Measurements from ENCODE around the gene BMS1.

Gene BMS1

GRCh38 chr10:42877496-42878030 is 95.0 kb downstream of the BMS1 start:
- H3K36me3 ChIP-seq (ENCODE audit: insufficient read depth, low read length), result no peaks in the 10 kb centered on the region
- H3K4me1 ChIP-seq (ENCODE audit: insufficient read depth, low read length), result peaks cover 16% of the 10 kb centered on the region
- H3K9ac ChIP-seq (ENCODE audit: low read depth, low read length), result no peak overlapping the region
- no peaks in the 10 kb centered on the region; the same call in 1 of the 2 replicates for H3K9me3 ChIP-seq (ENCODE audit: control insufficient read depth, insufficient read depth, low read length)

- no peaks in the 10 kb centered on the region for H3K36me3 ChIP-seq (ENCODE audit: insufficient read depth, low read length)
- H3K9me3 ChIP-seq (ENCODE audit: control insufficient read depth, insufficient read depth, low read length), result no peaks in the 10 kb centered on the region; the same call in 1 of the 2 replicates
- H3K4me1 ChIP-seq (ENCODE audit: insufficient read depth, low read length), result peaks cover 16% of the 10 kb centered on the region
- H3K9ac ChIP-seq (ENCODE audit: low read depth, low read length), result no peak overlapping the region
These were observed 95.7 kb downstream of the BMS1 start for GRCh38 chr10:42878134-42878820.

GRCh38 chr10:42878821-42879195 is 96.2 kb downstream of the BMS1 start:
- peaks cover 16% of the 10 kb centered on the region for H3K4me1 ChIP-seq (ENCODE audit: insufficient read depth, low read length)
- H3K9me3 ChIP-seq (ENCODE audit: control insufficient read depth, insufficient read depth, low read length), result no peaks in the 10 kb centered on the region; the same call in 1 of the 2 replicates
- H3K9ac ChIP-seq (ENCODE audit: low read depth, low read length), result no peak overlapping the region
- H3K36me3 ChIP-seq (ENCODE audit: insufficient read depth, low read length), result no peaks in the 10 kb centered on the region

GRCh38 chr10:42879380-42880254 is 97.0 kb downstream of the BMS1 start:
- H3K9me3 ChIP-seq (ENCODE audit: control insufficient read depth, insufficient read depth, low read length), result no peaks in the 10 kb centered on the region; the same call in 1 of the 2 replicates
- peaks cover 16% of the 10 kb centered on the region for H3K4me1 ChIP-seq (ENCODE audit: insufficient read depth, low read length)
- H3K36me3 ChIP-seq (ENCODE audit: insufficient read depth, low read length), result no peaks in the 10 kb centered on the region
- H3K9ac ChIP-seq (ENCODE audit: low read depth, low read length), result no peak overlapping the region

GRCh38 chr10:42880255-42880620 is 97.6 kb downstream of the BMS1 start:
- no peaks in the 10 kb centered on the region for H3K36me3 ChIP-seq (ENCODE audit: insufficient read depth, low read length)
- H3K4me1 ChIP-seq (ENCODE audit: insufficient read depth, low read length), result peaks cover 14% of the 10 kb centered on the region
- no peak overlapping the region for H3K9ac ChIP-seq (ENCODE audit: low read depth, low read length)
- H3K9me3 ChIP-seq (ENCODE audit: control insufficient read depth, insufficient read depth, low read length), result no peaks in the 10 kb centered on the region; the same call in 1 of the 2 replicates

- Histone ChIP-seq H3K36me3 (ENCODE audit: insufficient read depth, low read length) (no peaks in the 10 kb centered on the region), H3K4me1 (ENCODE audit: insufficient read depth, low read length) (0 out of 2 replicates have a peak, but pooled peaks cover 4% of the 10 kb centered on the region), H3K9me3 (ENCODE audit: control insufficient read depth, insufficient read depth, low read length) (no peaks in the 10 kb centered on the region; the same call in 1 of the 2 replicates), H3K9ac (ENCODE audit: low read depth, low read length) (no peak overlapping the region)
These were observed 100.0 kb downstream of the BMS1 start for GRCh38 chr10:42882597-42882996.
